OCI-LY1 (cell line): ENCODE results near the gene CALML5.

ENCODE experiments used
- H2AFZ ChIP-seq: fragments of 200-600 bp; sonication (generic), shearing (Covaris generic); 2 replicates; pipeline ENCODE4 v1.6.0; 2014; ENCODE audit warnings: antibody characterized with exemption, mild to moderate bottlenecking, low read length
- H3F3A ChIP-seq: fragments of 200-600 bp; sonication (generic), shearing (Covaris generic); 2 replicates; pipeline ENCODE4 v1.6.0; 2014; ENCODE audit warnings: mild to moderate bottlenecking, antibody characterized with exemption, low read length, moderate library complexity; ENCODE audit not compliant: insufficient read depth
- H3K27ac ChIP-seq: fragments of 200-600 bp; sonication (generic); 2 replicates; pipeline ENCODE4 v1.5.1; 2014; ENCODE audit warnings: low read length, mixed run types, mild to moderate bottlenecking, low read depth; ENCODE audit not compliant: poor library complexity, severe bottlenecking
- H3K27me3 ChIP-seq: fragments of 200-600 bp; sonication (generic); 2 replicates; pipeline ENCODE4 v1.6.0; 2014; ENCODE audit warnings: antibody characterized with exemption, mild to moderate bottlenecking, low read length, moderate library complexity; ENCODE audit not compliant: insufficient read depth
- H3K36me3 ChIP-seq: fragments of 200-600 bp; sonication (generic); 2 replicates; pipeline ENCODE4 v1.6.1; 2014; ENCODE audit warnings: mild to moderate bottlenecking, antibody characterized with exemption, low read length, moderate library complexity, mixed read lengths; ENCODE audit not compliant: insufficient read depth
- H3K4me1 ChIP-seq: fragments of 200-600 bp; sonication (generic); 2 replicates; pipeline ENCODE4 v1.5.1; 2014; ENCODE audit warnings: mild to moderate bottlenecking, low read length, moderate library complexity; ENCODE audit not compliant: insufficient read depth, severe bottlenecking
- H3K4me2 ChIP-seq: fragments of 200-600 bp; sonication (generic), shearing (Covaris generic); 2 replicates; pipeline ENCODE4 v1.6.1; 2014; ENCODE audit warnings: low read length
- H3K4me3 ChIP-seq: fragments of 200-600 bp; sonication (generic); 2 replicates; pipeline ENCODE4 v1.5.1; 2014; ENCODE audit warnings: low read length, low read depth, mild to moderate bottlenecking, mixed read lengths; ENCODE audit not compliant: poor library complexity, severe bottlenecking
- H3K79me2 ChIP-seq: fragments of 200-600 bp; shearing (Covaris generic); 2 replicates; pipeline ENCODE4 v1.6.1; 2016; ENCODE audit warnings: mixed run types, low read length, mixed read lengths; ENCODE audit not compliant: insufficient read depth
- H3K9ac ChIP-seq: fragments of 200-600 bp; sonication (generic), shearing (Covaris generic); 2 replicates; pipeline ENCODE4 v1.6.1; 2014; ENCODE audit warnings: mild to moderate bottlenecking, low read length, mixed read lengths
- H3K9me2 ChIP-seq: fragments of 200-600 bp; sonication (generic), shearing (Covaris generic); 2 replicates; pipeline ENCODE4 v1.6.1; 2014; ENCODE audit warnings: low read depth, mild to moderate bottlenecking, low read length, mixed read lengths
- H3K9me3 ChIP-seq: fragments of 200-600 bp; shearing (Covaris generic); 2 replicates; pipeline ENCODE4 v1.6.1; 2014; ENCODE audit warnings: low read length, mixed read lengths
- H4K20me1 ChIP-seq: fragments of 200-600 bp; sonication (generic), shearing (Covaris generic); 2 replicates; pipeline ENCODE4 v1.6.0; 2016; ENCODE audit warnings: mild to moderate bottlenecking, low read length; ENCODE audit not compliant: insufficient read depth
- CTCF ChIP-seq: fragments of 200-600 bp; sonication (generic), shearing (Covaris generic); IDR thresholded peaks from 2 replicates; pipeline ENCODE4 v1.5.1; 2017; ENCODE audit warnings: mild to moderate bottlenecking, antibody characterized with exemption, low read length, moderate library complexity, mixed read lengths
- EZH2 ChIP-seq: fragments of 200-600 bp; sonication (generic), shearing (Covaris generic); IDR thresholded peaks from 2 replicates; pipeline ENCODE4 v1.8.0; 2017; ENCODE audit warnings: borderline replicate concordance, mixed run types, mild to moderate bottlenecking, antibody characterized with exemption, low read length, moderate library complexity, mixed read lengths

The CALML5 gene

GRCh38 chr10:5481121-5481520 is 18.2 kb downstream of the CALML5 start:
- H3K9me3 ChIP-seq = no peaks in the 10 kb centered on the region
- no peak overlapping the region for H3K4me2 ChIP-seq
- H3K27ac ChIP-seq = no peak overlapping the region
- no peak overlapping the region for H3K9ac ChIP-seq
- no peak overlapping the region for H3K4me3 ChIP-seq
- H3F3A ChIP-seq = no peaks in the 10 kb centered on the region
- H3K9me2 ChIP-seq = no peaks in the 10 kb centered on the region
- no peaks in the 10 kb centered on the region for H3K4me1 ChIP-seq
- H3K79me2 ChIP-seq = no peaks in the 10 kb centered on the region
- no peaks in the 10 kb centered on the region for H4K20me1 ChIP-seq
- TF ChIP-seq CTCF (no peak), EZH2 (no peak)
- H3K36me3 ChIP-seq = no peaks in the 10 kb centered on the region
- H3K27me3 ChIP-seq = peaks cover 8% of the 10 kb centered on the region; the same call in 1 of the 2 replicates
- H2AFZ ChIP-seq = no peak overlapping the region

GRCh38 chr10:5480162-5480941 is 19.0 kb downstream of the CALML5 start:
- Histone ChIP-seq H3K4me1 (no peaks in the 10 kb centered on the region), H2AFZ (no peak overlapping the region), H3K36me3 (no peaks in the 10 kb centered on the region), H3K4me2 (no peak overlapping the region), H3K9me3 (no peaks in the 10 kb centered on the region), H3K27ac (no peak overlapping the region), H3K79me2 (no peaks in the 10 kb centered on the region), H3K4me3 (no peak overlapping the region), H3K27me3 (peaks cover 8% of the 10 kb centered on the region; the same call in 1 of the 2 replicates), H3K9me2 (no peaks in the 10 kb centered on the region), H4K20me1 (no peaks in the 10 kb centered on the region), H3F3A (no peaks in the 10 kb centered on the region), H3K9ac (no peak overlapping the region)
- TF ChIP-seq CTCF (no peak), EZH2 (no peak)

GRCh38 chr10:5479481-5480161 is 19.7 kb downstream of the CALML5 start:
- Histone ChIP-seq H3K4me2 (no peak overlapping the region), H3K79me2 (no peaks in the 10 kb centered on the region), H3K4me3 (no peak overlapping the region), H3K9me3 (no peaks in the 10 kb centered on the region), H3K36me3 (no peaks in the 10 kb centered on the region), H3F3A (no peaks in the 10 kb centered on the region), H3K4me1 (no peaks in the 10 kb centered on the region), H3K27ac (no peak overlapping the region), H3K9me2 (no peaks in the 10 kb centered on the region), H3K9ac (no peak overlapping the region), H4K20me1 (no peaks in the 10 kb centered on the region), H2AFZ (no peak overlapping the region), H3K27me3 (peaks cover 5% of the 10 kb centered on the region; the same call in 1 of the 2 replicates)
- TF ChIP-seq EZH2 = no peak
- no peak for TF ChIP-seq CTCF
